Body of pancreas (tissue), 4 donors: ENCODE measurements around the gene ASIC3.

Experiments
- CTCF ChIP-seq, 7 experiments: fragments of 450-650 bp in 4 of 7; fragments of 200-600 bp in 3 of 7; sonication (generic) in 3 of 7; IDR thresholded peaks; one replicate each; pipeline ENCODE4 v1.5.1; 2016 to 2019; ENCODE audit warnings: antibody characterized with exemption in 7 of 7
- POLR2A ChIP-seq, 3 donors: fragments of 450-650 bp; IDR thresholded peaks; one replicate each; pipeline ENCODE4 v1.6.1; 2016; ENCODE audit warnings: antibody characterized with exemption in 3 of 3, mild to moderate bottlenecking in 2 of 3

- TF ChIP-seq CTCF (IDR thresholded peaks at IDR 0.05) (peak; percentile 24 to 84 (median 76)), POLR2A (IDR thresholded peaks at IDR 0.05) (peak in 2 of 3 donors; percentile 70 to 71)
These were observed 20.0 kb upstream of the ASIC3 start, which contains the start of gene ABCB8 for GRCh38 chr7:151028131-151028947.
